ENCODE data around the gene NAALADL2.

Gene NAALADL2

GRCh38 chr3:175839366-175840005, 980.4 kb downstream of the NAALADL2 start:
- Histone ChIP-seq H2BK12ac (ENCODE audit: low read length) (no peak overlapping the region), H3K4me2 (ENCODE audit: low read length) (no peak overlapping the region), H4K91ac (ENCODE audit: low read depth, low read length) (no peak overlapping the region), H4K8ac (ENCODE audit: low read depth, low read length) (no peak overlapping the region), H3K27ac (ENCODE audit: low read depth, low read length) (no peak overlapping the region), H2BK120ac (ENCODE audit: insufficient read depth, low read length, poor library complexity) (no peak overlapping the region), H3K4me1 (ENCODE audit: control insufficient read depth in 1 of 2, insufficient read depth in 2 of 2, low read length in 2 of 2) (peaks cover 0 to 2% of the 10 kb centered on the region in 2 experiments), H3K14ac (ENCODE audit: low read length) (no peak overlapping the region), H3K4me3 (ENCODE audit: low read depth, low read length) (no peak overlapping the region), H3K23ac (ENCODE audit: low read length) (no peak overlapping the region), H3K18ac (ENCODE audit: low read length) (no peak overlapping the region), H2AFZ (ENCODE audit: insufficient read depth, low read length, poor library complexity) (no peak overlapping the region), H3K9me3 (ENCODE audit: insufficient read depth, low read depth, low read length) (no peaks in the 10 kb centered on the region), H3K9ac (ENCODE audit: low read length) (no peak overlapping the region), H4K12ac (ENCODE audit: low read depth, low read length) (no peak overlapping the region), H3K27me3 (ENCODE audit: insufficient read depth, low read length) (no peaks in the 10 kb centered on the region), H3K4ac (ENCODE audit: low read depth, low read length) (no peak overlapping the region), H2BK5ac (ENCODE audit: low read depth, low read length, poor library complexity) (no peak overlapping the region), H3K79me1 (ENCODE audit: low read length) (no peaks in the 10 kb centered on the region), H3K79me2 (ENCODE audit: control insufficient read depth, insufficient read depth, low read length, poor library complexity) (no peaks in the 10 kb centered on the region), H3K36me3 (ENCODE audit: control insufficient read depth in 1 of 2, insufficient read depth in 2 of 2, low read length in 2 of 2) (no peaks in the 10 kb centered on the region), H2AK5ac (ENCODE audit: low read length) (no peak overlapping the region)
- no CpG with 5 or more reads among the region's 2 CpGs for WGBS (ENCODE audit: extremely low coverage, insufficient coverage, insufficient read length)
- DNase-seq: no peak

GRCh38 chr3:175851541-175851940, 992.4 kb downstream of the NAALADL2 start:
- Histone ChIP-seq H3K36me3 (ENCODE audit: control insufficient read depth in 1 of 2, insufficient read depth in 2 of 2, low read length in 2 of 2) (no peaks in the 10 kb centered on the region), H3K4me1 (ENCODE audit: control insufficient read depth in 1 of 2, insufficient read depth in 2 of 2, low read length in 2 of 2) (no peaks in the 10 kb centered on the region), H2BK12ac (ENCODE audit: low read length) (no peak overlapping the region), H3K4me3 (ENCODE audit: low read depth, low read length) (no peak overlapping the region), H3K79me1 (ENCODE audit: low read length) (no peaks in the 10 kb centered on the region), H4K12ac (ENCODE audit: low read depth, low read length) (no peak overlapping the region), H3K9me3 (ENCODE audit: insufficient read depth, low read depth, low read length) (no peaks in the 10 kb centered on the region), H2BK5ac (ENCODE audit: low read depth, low read length, poor library complexity) (no peak overlapping the region), H2AFZ (ENCODE audit: insufficient read depth, low read length, poor library complexity) (no peak overlapping the region), H3K14ac (ENCODE audit: low read length) (no peak overlapping the region), H4K8ac (ENCODE audit: low read depth, low read length) (no peak overlapping the region), H3K4me2 (ENCODE audit: low read length) (no peak overlapping the region), H4K91ac (ENCODE audit: low read depth, low read length) (no peak overlapping the region), H3K79me2 (ENCODE audit: control insufficient read depth, insufficient read depth, low read length, poor library complexity) (no peaks in the 10 kb centered on the region), H2BK120ac (ENCODE audit: insufficient read depth, low read length, poor library complexity) (no peak overlapping the region), H3K27ac (ENCODE audit: low read depth, low read length) (no peak overlapping the region), H3K9ac (ENCODE audit: low read length) (no peak overlapping the region), H3K18ac (ENCODE audit: low read length) (no peak overlapping the region), H3K23ac (ENCODE audit: low read length) (no peak overlapping the region), H3K27me3 (ENCODE audit: insufficient read depth, low read length) (no peaks in the 10 kb centered on the region), H3K4ac (ENCODE audit: low read depth, low read length) (no peak overlapping the region), H2AK5ac (ENCODE audit: low read length) (no peak overlapping the region)
- no peak for DNase-seq
- WGBS (ENCODE audit: extremely low coverage, insufficient coverage, insufficient read length): no CpG with 5 or more reads among the region's 7 CpGs

- Histone ChIP-seq H4K8ac (ENCODE audit: low read depth, low read length) (no peak overlapping the region), H3K9me3 (ENCODE audit: insufficient read depth, low read depth, low read length) (no peaks in the 10 kb centered on the region)
- WGBS (ENCODE audit: extremely low coverage, insufficient coverage, insufficient read length): no CpG with 5 or more reads among the region's 1 CpG
Observed at GRCh38 chr3:175852560-175852959, 993.4 kb downstream of the NAALADL2 start.

GRCh38 chr3:175857666-175858270, 998.6 kb downstream of the NAALADL2 start:
- H2AFZ ChIP-seq (ENCODE audit: insufficient read depth, low read length, poor library complexity): no peak overlapping the region
- H3K9ac ChIP-seq (ENCODE audit: low read length): no peak overlapping the region
- H3K23ac ChIP-seq (ENCODE audit: low read length): no peak overlapping the region
- H4K91ac ChIP-seq (ENCODE audit: low read depth, low read length): no peak overlapping the region
- H3K36me3 ChIP-seq (ENCODE audit: control insufficient read depth in 1 of 2, insufficient read depth in 2 of 2, low read length in 2 of 2): no peaks in the 10 kb centered on the region
- no peak overlapping the region for H3K27ac ChIP-seq (ENCODE audit: low read depth, low read length)
- H2BK5ac ChIP-seq (ENCODE audit: low read depth, low read length, poor library complexity): no peak overlapping the region
- WGBS (ENCODE audit: extremely low coverage, insufficient coverage, insufficient read length): no CpG with 5 or more reads among the region's 2 CpGs
- no peak overlapping the region for H4K12ac ChIP-seq (ENCODE audit: low read depth, low read length)
- no peak overlapping the region for H2BK12ac ChIP-seq (ENCODE audit: low read length)
- H3K4me1 ChIP-seq (ENCODE audit: control insufficient read depth in 1 of 2, insufficient read depth in 2 of 2, low read length in 2 of 2): no peaks in the 10 kb centered on the region
- no peak overlapping the region for H3K14ac ChIP-seq (ENCODE audit: low read length)
- no peak for DNase-seq
- no peak overlapping the region for H3K4me2 ChIP-seq (ENCODE audit: low read length)
- H3K4ac ChIP-seq (ENCODE audit: low read depth, low read length): no peak overlapping the region
- no peaks in the 10 kb centered on the region for H3K9me3 ChIP-seq (ENCODE audit: insufficient read depth, low read depth, low read length)
- no peak overlapping the region for H4K8ac ChIP-seq (ENCODE audit: low read depth, low read length)
- H2AK5ac ChIP-seq (ENCODE audit: low read length): no peak overlapping the region
- H3K79me2 ChIP-seq (ENCODE audit: control insufficient read depth, insufficient read depth, low read length, poor library complexity): no peaks in the 10 kb centered on the region
- H3K27me3 ChIP-seq (ENCODE audit: insufficient read depth, low read length): no peaks in the 10 kb centered on the region
- no peak overlapping the region for H3K4me3 ChIP-seq (ENCODE audit: low read depth, low read length)
- no peak overlapping the region for H3K18ac ChIP-seq (ENCODE audit: low read length)
- no peak overlapping the region for H2BK120ac ChIP-seq (ENCODE audit: insufficient read depth, low read length, poor library complexity)
- H3K79me1 ChIP-seq (ENCODE audit: low read length): no peaks in the 10 kb centered on the region

More at GRCh38 chr3:175852560-175852959, 993.4 kb downstream of the NAALADL2 start:
- no peaks in the 10 kb centered on the region for H3K27me3 ChIP-seq (ENCODE audit: insufficient read depth, low read length)
- no peak overlapping the region for H3K18ac ChIP-seq (ENCODE audit: low read length)
- no peaks in the 10 kb centered on the region for H3K79me1 ChIP-seq (ENCODE audit: low read length)
- H3K14ac ChIP-seq (ENCODE audit: low read length): no peak overlapping the region
- no peak overlapping the region for H3K27ac ChIP-seq (ENCODE audit: low read depth, low read length)
- no peak for DNase-seq
- no peak overlapping the region for H4K12ac ChIP-seq (ENCODE audit: low read depth, low read length)
- no peak overlapping the region for H3K4ac ChIP-seq (ENCODE audit: low read depth, low read length)
- H2BK5ac ChIP-seq (ENCODE audit: low read depth, low read length, poor library complexity): no peak overlapping the region
- H3K4me3 ChIP-seq (ENCODE audit: low read depth, low read length): no peak overlapping the region
- H3K4me2 ChIP-seq (ENCODE audit: low read length): no peak overlapping the region
- H2BK120ac ChIP-seq (ENCODE audit: insufficient read depth, low read length, poor library complexity): no peak overlapping the region
- H2AK5ac ChIP-seq (ENCODE audit: low read length): no peak overlapping the region
- no peak overlapping the region for H2BK12ac ChIP-seq (ENCODE audit: low read length)
- H3K23ac ChIP-seq (ENCODE audit: low read length): no peak overlapping the region
- no peak overlapping the region for H2AFZ ChIP-seq (ENCODE audit: insufficient read depth, low read length, poor library complexity)
- H3K79me2 ChIP-seq (ENCODE audit: control insufficient read depth, insufficient read depth, low read length, poor library complexity): no peaks in the 10 kb centered on the region
- H3K36me3 ChIP-seq (ENCODE audit: control insufficient read depth in 1 of 2, insufficient read depth in 2 of 2, low read length in 2 of 2): no peaks in the 10 kb centered on the region
- no peak overlapping the region for H4K91ac ChIP-seq (ENCODE audit: low read depth, low read length)
- no peaks in the 10 kb centered on the region for H3K4me1 ChIP-seq (ENCODE audit: control insufficient read depth in 1 of 2, insufficient read depth in 2 of 2, low read length in 2 of 2)
- no peak overlapping the region for H3K9ac ChIP-seq (ENCODE audit: low read length)

Data from trophoblast cell (in vitro differentiated cells and primary cell).